ENCODE results near the gene SLC38A8.

DNA sequence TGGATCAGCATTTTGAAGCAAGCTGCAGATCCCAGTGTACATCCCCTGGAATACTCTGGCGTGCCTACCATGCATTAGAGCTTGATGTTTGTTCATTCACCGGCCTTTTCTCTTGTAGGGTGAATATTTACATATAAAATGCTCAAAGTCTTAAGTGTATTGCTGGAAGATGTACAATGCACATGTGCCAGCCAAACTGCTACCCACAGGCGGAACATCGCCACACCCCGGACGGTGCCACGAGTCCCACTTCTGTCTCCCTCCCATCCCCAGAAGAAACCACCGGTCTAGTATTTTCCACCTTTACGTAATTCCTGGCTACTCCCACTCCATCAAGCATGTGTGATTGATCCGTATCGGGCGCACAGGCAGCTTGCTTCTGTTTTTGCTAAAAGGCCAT, 4.1 kb downstream of the SLC38A8 start:
- no peak for TF ChIP-seq REST (IDR thresholded peaks at IDR 0.05; ENCODE audit: borderline replicate concordance)
- TF ChIP-seq SMC3 (conservative IDR thresholded peaks at IDR 0.05; ENCODE audit: poor library complexity), result no peak
- TF ChIP-seq POLR2AphosphoS5 (IDR thresholded peaks at IDR 0.05), result no peak
- TF ChIP-seq, protein P1, sequence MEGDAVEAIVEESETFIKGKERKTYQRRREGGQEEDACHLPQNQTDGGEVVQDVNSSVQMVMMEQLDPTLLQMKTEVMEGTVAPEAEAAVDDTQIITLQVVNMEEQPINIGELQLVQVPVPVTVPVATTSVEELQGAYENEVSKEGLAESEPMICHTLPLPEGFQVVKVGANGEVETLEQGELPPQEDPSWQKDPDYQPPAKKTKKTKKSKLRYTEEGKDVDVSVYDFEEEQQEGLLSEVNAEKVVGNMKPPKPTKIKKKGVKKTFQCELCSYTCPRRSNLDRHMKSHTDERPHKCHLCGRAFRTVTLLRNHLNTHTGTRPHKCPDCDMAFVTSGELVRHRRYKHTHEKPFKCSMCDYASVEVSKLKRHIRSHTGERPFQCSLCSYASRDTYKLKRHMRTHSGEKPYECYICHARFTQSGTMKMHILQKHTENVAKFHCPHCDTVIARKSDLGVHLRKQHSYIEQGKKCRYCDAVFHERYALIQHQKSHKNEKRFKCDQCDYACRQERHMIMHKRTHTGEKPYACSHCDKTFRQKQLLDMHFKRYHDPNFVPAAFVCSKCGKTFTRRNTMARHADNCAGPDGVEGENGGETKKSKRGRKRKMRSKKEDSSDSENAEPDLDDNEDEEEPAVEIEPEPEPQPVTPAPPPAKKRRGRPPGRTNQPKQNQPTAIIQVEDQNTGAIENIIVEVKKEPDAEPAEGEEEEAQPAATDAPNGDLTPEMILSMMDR (IDR thresholded peaks at IDR 0.05; ENCODE audit: poor library complexity, severe bottlenecking), result no peak
